GOT3 (cell line): ENCODE measurements around the gene TNFSF13B.
"Not testable (repeated sequence)": the region's sequence is repeated elsewhere in the genome, so short reads cannot be mapped to it uniquely, and the experiment has no call there.

Experiments used
- DNase-seq: peaks from one replicate; lab custom pipeline; 2025; ENCODE audit warnings: mixed read lengths; lab: John Stamatoyannopoulos, UW

The TNFSF13B gene

GRCh38 chr13:108281901-108282300 lies 12.4 kb downstream of the TNFSF13B start:
- DNase-seq = no peak

- DNase-seq = no peak
Measured at GRCh38 chr13:108283110-108283509, 13.6 kb downstream of the TNFSF13B start.

- no peak for DNase-seq
Measured at GRCh38 chr13:108288741-108289140, 19.2 kb downstream of the TNFSF13B start.

GRCh38 chr13:108289819-108290218 lies 20.3 kb downstream of the TNFSF13B start:
- DNase-seq = no peak

- DNase-seq = no peak
Measured at GRCh38 chr13:108297114-108297513, 27.6 kb downstream of the TNFSF13B start.

- DNase-seq = no peak
Measured at GRCh38 chr13:108302279-108302678, 32.8 kb downstream of the TNFSF13B start.

GRCh38 chr13:108304170-108305016 lies 34.9 kb downstream of the TNFSF13B start:
- DNase-seq = no peak

- DNase-seq = no peak
Measured at GRCh38 chr13:108305655-108306054, 36.1 kb downstream of the TNFSF13B start.

GRCh38 chr13:108306860-108307259 lies 37.3 kb downstream of the TNFSF13B start:
- no peak for DNase-seq

GRCh38 chr13:108311596-108311995 lies 42.1 kb downstream of the TNFSF13B start:
- not testable (repeated sequence) for DNase-seq

GRCh38 chr13:108313382-108313781 lies 43.9 kb downstream of the TNFSF13B start:
- DNase-seq = no peak

- DNase-seq = no peak
Measured at GRCh38 chr13:108315273-108315672, 45.8 kb downstream of the TNFSF13B start.

- no peak for DNase-seq
Measured at GRCh38 chr13:108315991-108316390, 46.5 kb downstream of the TNFSF13B start.

GRCh38 chr13:108316413-108316812 lies 46.9 kb downstream of the TNFSF13B start:
- no peak for DNase-seq

GRCh38 chr13:108322206-108322824 lies 52.8 kb downstream of the TNFSF13B start:
- DNase-seq = no peak

- no peak for DNase-seq
Measured at GRCh38 chr13:108323031-108323430, 53.5 kb downstream of the TNFSF13B start.

- DNase-seq = no peak
Measured at GRCh38 chr13:108325863-108326262, 56.3 kb downstream of the TNFSF13B start.

GRCh38 chr13:108326309-108326708 lies 56.8 kb downstream of the TNFSF13B start:
- no peak for DNase-seq

GRCh38 chr13:108328848-108329247 lies 59.3 kb downstream of the TNFSF13B start:
- no peak for DNase-seq

- no peak for DNase-seq
Measured at GRCh38 chr13:108332791-108333190, 63.3 kb downstream of the TNFSF13B start.

- DNase-seq = no peak
Measured at GRCh38 chr13:108342369-108343289, 73.1 kb downstream of the TNFSF13B start.

GRCh38 chr13:108345016-108345415 lies 75.5 kb downstream of the TNFSF13B start:
- no peak for DNase-seq
